WTC11 (cell line): ENCODE results near the gene PTPRN2. TPM values are rescaled to one million over a fixed set of nuclear protein-coding genes. Genes with fewer than 3 reads are reported as not detected.

Source experiments
- ATAC-seq: fragments of 200-7000 bp; cut with Tn5 transposase; 2 replicates; pipeline ENCODE4 v1.10.0; 2021; ENCODE audit warnings: mild to moderate bottlenecking, moderate library complexity
- CTCF ChIA-PET: fragments of 300-600 bp; sonication (Branson Sonifier 250); formaldehyde crosslinking; loops from one replicate; lab custom pipeline; 2021; ENCODE audit warnings: antibody characterized with exemption; lab: Charles Lee
- POLR2A ChIA-PET: fragments of 350-600 bp; sonication (Branson Sonifier 250); formaldehyde crosslinking; loops from one replicate; lab custom pipeline; 2021; ENCODE audit warnings: antibody characterized with exemption; lab: Charles Lee
- DNase-seq: peaks from one replicate; pipeline ENCODE4 v3.0.0; 2021; ENCODE audit warnings: low spot score
- H3K27ac Mint-ChIP-seq: 2 replicates; pipeline ENCODE4 v1.8.0; 2021; ENCODE audit warnings: mixed read lengths
- H3K27me3 Mint-ChIP-seq: 2 replicates; pipeline ENCODE4 v1.8.0; 2021; ENCODE audit warnings: low read depth, mild to moderate bottlenecking, moderate library complexity, mixed read lengths
- H3K36me3 Mint-ChIP-seq: 2 replicates; pipeline ENCODE4 v1.8.0; 2021; ENCODE audit warnings: mixed read lengths
- H3K4me1 Mint-ChIP-seq: 2 replicates; pipeline ENCODE4 v1.8.0; 2022; ENCODE audit warnings: mixed read lengths
- H3K4me3 Mint-ChIP-seq: 2 replicates; pipeline ENCODE4 v1.8.0; 2021; ENCODE audit warnings: mild to moderate bottlenecking, moderate library complexity, mixed read lengths
- H3K9me3 Mint-ChIP-seq: 2 replicates; pipeline ENCODE4 v1.8.0; 2021; ENCODE audit warnings: mixed read lengths
- E2F5 ChIP-seq: sonication (generic); formaldehyde crosslinking; IDR thresholded peaks from 2 replicates; pipeline ENCODE4 v1.8.1; 2022; ENCODE audit warnings: mild to moderate bottlenecking, moderate library complexity, missing genetic modification reagents
- EMX1 ChIP-seq: fragments of 250-450 bp; sonication (Bioruptor Pico); IDR thresholded peaks from 2 replicates; pipeline ENCODE4 v1.8.0; 2021; ENCODE audit warnings: mild to moderate bottlenecking
- MAX ChIP-seq: sonication (generic); formaldehyde crosslinking; IDR thresholded peaks from 2 replicates; pipeline ENCODE4 v1.8.0; 2022; ENCODE audit warnings: mild to moderate bottlenecking, missing genetic modification reagents
- NFE2L1 ChIP-seq: sonication (generic); formaldehyde crosslinking; IDR thresholded peaks from 2 replicates; pipeline ENCODE4 v1.8.1; 2023; ENCODE audit warnings: missing genetic modification reagents
- NFYB ChIP-seq: sonication (generic); formaldehyde crosslinking; conservative IDR thresholded peaks from 2 replicates; pipeline ENCODE4 v1.8.0; 2022; ENCODE audit warnings: low read depth, missing genetic modification reagents
- PREB ChIP-seq: sonication (generic); formaldehyde crosslinking; IDR thresholded peaks from 2 replicates; pipeline ENCODE4 v1.8.1; 2022; ENCODE audit warnings: mild to moderate bottlenecking, missing genetic modification reagents, moderate library complexity, borderline replicate concordance
- SMAD3 ChIP-seq: sonication (generic); formaldehyde crosslinking; IDR thresholded peaks from 2 replicates; pipeline ENCODE4 v1.8.0; 2022; ENCODE audit warnings: missing genetic modification reagents, mild to moderate bottlenecking, borderline replicate concordance
- TCF7 ChIP-seq: sonication (generic); formaldehyde crosslinking; IDR thresholded peaks from 2 replicates; pipeline ENCODE4 v1.8.0; 2022; ENCODE audit warnings: mild to moderate bottlenecking, low read depth, missing genetic modification reagents, moderate library complexity
- ZNF232 ChIP-seq: sonication (generic); formaldehyde crosslinking; IDR thresholded peaks from 2 replicates; pipeline ENCODE4 v1.8.0; 2022; ENCODE audit warnings: mild to moderate bottlenecking, missing genetic modification reagents
- ZNF425 ChIP-seq: fragments of 250-450 bp; sonication (Bioruptor Pico); conservative IDR thresholded peaks from 2 replicates; pipeline ENCODE4 v1.9.0; 2021; ENCODE audit warnings: mild to moderate bottlenecking
- total RNA-seq: library from RNA; stranded (reverse); gene quantifications from 3 replicates; pipeline ENCODE4 v1.2.3, GENCODE V29; 2021
- TF ChIP-seq, protein P1 (sequence below): sonication (generic); formaldehyde crosslinking; IDR thresholded peaks from 2 replicates; pipeline ENCODE4 v1.8.0; 2023; ENCODE audit warnings: mild to moderate bottlenecking, missing genetic modification reagents
- TF ChIP-seq, protein P2 (sequence below): sonication (generic); formaldehyde crosslinking; IDR thresholded peaks from 2 replicates; pipeline ENCODE4 v1.8.1; 2023; ENCODE audit warnings: mild to moderate bottlenecking, missing genetic modification reagents, borderline replicate concordance

Gene PTPRN2
- total RNA-seq, 1 experiment from 2014 or later = 4.7 TPM

DNA sequence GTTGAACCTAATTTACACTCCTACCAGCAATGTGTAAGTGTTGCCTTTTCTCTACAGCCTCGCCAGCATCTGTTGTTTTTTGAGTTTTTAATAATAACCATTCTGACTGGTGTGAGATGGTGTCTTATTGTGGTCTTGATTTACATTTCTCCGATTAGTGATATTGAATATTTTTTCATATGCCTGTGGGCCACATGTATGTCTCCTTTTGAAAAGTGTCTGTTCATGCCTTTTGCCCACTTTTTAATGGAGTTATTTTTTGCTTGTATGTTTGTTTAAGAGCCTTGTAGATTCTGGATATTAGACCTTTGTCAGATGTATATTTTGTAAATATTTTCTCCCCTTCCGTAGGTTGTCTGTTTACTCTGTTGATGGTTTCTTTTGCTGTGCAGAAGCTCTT, 1055.6 kb downstream of the PTPRN2 start (continued):
- TF ChIP-seq E2F5 (CRISPR knock-in tag) = no peak
- no peak for TF ChIP-seq PREB (CRISPR knock-in tag)
- TF ChIP-seq, protein P1, sequence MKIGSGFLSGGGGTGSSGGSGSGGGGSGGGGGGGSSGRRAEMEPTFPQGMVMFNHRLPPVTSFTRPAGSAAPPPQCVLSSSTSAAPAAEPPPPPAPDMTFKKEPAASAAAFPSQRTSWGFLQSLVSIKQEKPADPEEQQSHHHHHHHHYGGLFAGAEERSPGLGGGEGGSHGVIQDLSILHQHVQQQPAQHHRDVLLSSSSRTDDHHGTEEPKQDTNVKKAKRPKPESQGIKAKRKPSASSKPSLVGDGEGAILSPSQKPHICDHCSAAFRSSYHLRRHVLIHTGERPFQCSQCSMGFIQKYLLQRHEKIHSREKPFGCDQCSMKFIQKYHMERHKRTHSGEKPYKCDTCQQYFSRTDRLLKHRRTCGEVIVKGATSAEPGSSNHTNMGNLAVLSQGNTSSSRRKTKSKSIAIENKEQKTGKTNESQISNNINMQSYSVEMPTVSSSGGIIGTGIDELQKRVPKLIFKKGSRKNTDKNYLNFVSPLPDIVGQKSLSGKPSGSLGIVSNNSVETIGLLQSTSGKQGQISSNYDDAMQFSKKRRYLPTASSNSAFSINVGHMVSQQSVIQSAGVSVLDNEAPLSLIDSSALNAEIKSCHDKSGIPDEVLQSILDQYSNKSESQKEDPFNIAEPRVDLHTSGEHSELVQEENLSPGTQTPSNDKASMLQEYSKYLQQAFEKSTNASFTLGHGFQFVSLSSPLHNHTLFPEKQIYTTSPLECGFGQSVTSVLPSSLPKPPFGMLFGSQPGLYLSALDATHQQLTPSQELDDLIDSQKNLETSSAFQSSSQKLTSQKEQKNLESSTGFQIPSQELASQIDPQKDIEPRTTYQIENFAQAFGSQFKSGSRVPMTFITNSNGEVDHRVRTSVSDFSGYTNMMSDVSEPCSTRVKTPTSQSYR (CRISPR knock-in tag) = no peak
- TF ChIP-seq EMX1 (CRISPR knock-in tag) = no peak

- no peaks in the 10 kb centered on the region for H3K4me1 Mint-ChIP-seq
- H3K9me3 Mint-ChIP-seq = peaks cover 44% of the 10 kb centered on the region
- DNase-seq (peak; percentile 3), ATAC-seq (no peak)
- no peak overlapping the region for H3K4me3 Mint-ChIP-seq
- H3K36me3 Mint-ChIP-seq = peaks cover 6% of the 10 kb centered on the region; the same call in 1 of the 2 replicates
- ChIA-PET POLR2A (no interaction called here), CTCF (no interaction called here)
- H3K27me3 Mint-ChIP-seq = peaks cover 11% of the 10 kb centered on the region
- H3K27ac Mint-ChIP-seq = no peak overlapping the region
- no peak for TF ChIP-seq TCF7 (CRISPR knock-in tag)
- no peak for TF ChIP-seq ZNF425 (CRISPR knock-in tag)
These were observed 1057.7 kb downstream of the PTPRN2 start for GRCh38 chr7:157529768-157530560.

GRCh38 chr7:157528785-157529341, 1058.8 kb downstream of the PTPRN2 start:
- H3K36me3 Mint-ChIP-seq = peaks cover 6% of the 10 kb centered on the region; the same call in 1 of the 2 replicates
- ChIA-PET POLR2A (no interaction called here), CTCF (no interaction called here)
- ATAC-seq = no peak
- H3K9me3 Mint-ChIP-seq = peaks cover 46% of the 10 kb centered on the region
- peak; percentile 7 for DNase-seq
- no peak overlapping the region for H3K4me3 Mint-ChIP-seq
- H3K27me3 Mint-ChIP-seq = peaks cover 16% of the 10 kb centered on the region
- TF ChIP-seq, protein P2, sequence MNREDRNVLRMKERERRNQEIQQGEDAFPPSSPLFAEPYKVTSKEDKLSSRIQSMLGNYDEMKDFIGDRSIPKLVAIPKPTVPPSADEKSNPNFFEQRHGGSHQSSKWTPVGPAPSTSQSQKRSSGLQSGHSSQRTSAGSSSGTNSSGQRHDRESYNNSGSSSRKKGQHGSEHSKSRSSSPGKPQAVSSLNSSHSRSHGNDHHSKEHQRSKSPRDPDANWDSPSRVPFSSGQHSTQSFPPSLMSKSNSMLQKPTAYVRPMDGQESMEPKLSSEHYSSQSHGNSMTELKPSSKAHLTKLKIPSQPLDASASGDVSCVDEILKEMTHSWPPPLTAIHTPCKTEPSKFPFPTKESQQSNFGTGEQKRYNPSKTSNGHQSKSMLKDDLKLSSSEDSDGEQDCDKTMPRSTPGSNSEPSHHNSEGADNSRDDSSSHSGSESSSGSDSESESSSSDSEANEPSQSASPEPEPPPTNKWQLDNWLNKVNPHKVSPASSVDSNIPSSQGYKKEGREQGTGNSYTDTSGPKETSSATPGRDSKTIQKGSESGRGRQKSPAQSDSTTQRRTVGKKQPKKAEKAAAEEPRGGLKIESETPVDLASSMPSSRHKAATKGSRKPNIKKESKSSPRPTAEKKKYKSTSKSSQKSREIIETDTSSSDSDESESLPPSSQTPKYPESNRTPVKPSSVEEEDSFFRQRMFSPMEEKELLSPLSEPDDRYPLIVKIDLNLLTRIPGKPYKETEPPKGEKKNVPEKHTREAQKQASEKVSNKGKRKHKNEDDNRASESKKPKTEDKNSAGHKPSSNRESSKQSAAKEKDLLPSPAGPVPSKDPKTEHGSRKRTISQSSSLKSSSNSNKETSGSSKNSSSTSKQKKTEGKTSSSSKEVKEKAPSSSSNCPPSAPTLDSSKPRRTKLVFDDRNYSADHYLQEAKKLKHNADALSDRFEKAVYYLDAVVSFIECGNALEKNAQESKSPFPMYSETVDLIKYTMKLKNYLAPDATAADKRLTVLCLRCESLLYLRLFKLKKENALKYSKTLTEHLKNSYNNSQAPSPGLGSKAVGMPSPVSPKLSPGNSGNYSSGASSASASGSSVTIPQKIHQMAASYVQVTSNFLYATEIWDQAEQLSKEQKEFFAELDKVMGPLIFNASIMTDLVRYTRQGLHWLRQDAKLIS (CRISPR knock-in tag) = no peak
- TF ChIP-seq ZNF232 (CRISPR knock-in tag) = no peak
- no peak for TF ChIP-seq NFE2L1 (CRISPR knock-in tag)
- no peak for TF ChIP-seq NFYB (CRISPR knock-in tag)
- no peak for TF ChIP-seq MAX (CRISPR knock-in tag)
- TF ChIP-seq SMAD3 = no peak
- H3K4me1 Mint-ChIP-seq = no peaks in the 10 kb centered on the region
- H3K27ac Mint-ChIP-seq = no peak overlapping the region
